Stimulated activated CD4-positive, alpha-beta T cell treated with anti-CD3 and anti-CD28 coated beads, Interleukin-12 subunit alpha, Interleukin-12 subunit beta, amount 100 ng/mL, for 48 hours (primary cell): ENCODE measurements around the gene ROBO3.
A peak's percentile ranks its signal among the peaks of the same experiment; 100 is the strongest.

Experiments
- DNase-seq, 3 donors: peaks; one replicate each; pipeline ENCODE4 v3.0.0-alpha.2; 2020; ENCODE audit warnings: low read depth in 2 of 3, low spot score in 1 of 3

Gene ROBO3

DNA sequence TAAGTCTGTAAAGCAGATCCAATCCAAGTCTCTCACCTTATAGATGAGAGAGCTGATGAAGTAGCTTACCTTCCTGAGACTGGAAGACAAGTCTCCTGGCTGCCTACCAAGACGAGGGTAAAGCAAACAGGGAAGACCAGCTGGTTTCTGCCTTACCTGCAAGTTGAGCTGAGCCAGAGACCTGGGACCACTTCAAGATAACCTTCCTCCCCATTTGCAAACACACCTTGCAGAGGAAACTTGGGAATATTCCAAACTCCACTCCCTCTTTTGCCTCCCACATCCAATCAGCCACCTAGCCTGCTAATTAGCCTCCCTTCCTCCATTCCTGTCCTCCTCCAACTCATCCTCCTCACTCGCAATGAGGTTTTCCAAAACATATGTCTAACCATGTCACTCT is 23.4 kb upstream of the ROBO3 start:
- no peak for DNase-seq

GRCh38 chr11:124842305-124842704 is 22.9 kb upstream of the ROBO3 start:
- DNase-seq: no peak

DNA sequence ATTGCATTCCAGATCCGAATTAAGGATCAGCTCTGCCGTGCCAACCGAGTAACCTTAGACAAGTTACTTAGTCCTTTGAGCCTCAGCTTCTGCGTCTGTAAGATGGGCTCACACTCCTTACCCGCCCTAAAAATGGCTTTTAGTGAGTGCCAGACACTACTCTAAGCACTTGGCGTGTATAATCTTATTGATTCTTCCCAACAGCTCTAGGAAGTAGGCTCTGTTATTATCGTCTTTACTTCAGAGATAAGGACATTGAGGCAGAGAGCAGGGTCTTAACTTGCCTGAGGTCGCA is 21.7 kb upstream of the ROBO3 start:
- DNase-seq: no peak

DNA sequence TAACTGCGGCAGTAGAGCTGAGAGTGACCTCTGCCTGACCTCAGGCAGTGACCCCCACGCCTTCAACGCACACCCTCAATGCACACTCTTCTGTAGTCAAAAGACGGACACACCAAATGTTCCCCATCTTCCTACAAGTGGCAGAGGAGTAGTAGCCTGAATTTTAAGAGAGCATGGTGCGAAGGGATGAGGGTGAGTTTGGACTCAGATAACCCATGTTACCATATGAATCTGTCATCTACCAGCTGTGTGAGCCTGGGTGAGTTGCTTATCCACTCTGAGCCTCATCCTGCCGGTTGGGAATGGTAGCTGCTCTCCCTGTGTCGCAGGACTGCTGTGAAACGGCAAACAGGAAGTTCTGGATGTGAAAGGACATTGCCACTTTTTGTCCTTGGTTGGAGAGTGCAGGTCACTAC is 20.6 kb upstream of the ROBO3 start:
- no peak for DNase-seq

GRCh38 chr11:124846070-124846673 is 19.1 kb upstream of the ROBO3 start:
- no peak for DNase-seq

DNA sequence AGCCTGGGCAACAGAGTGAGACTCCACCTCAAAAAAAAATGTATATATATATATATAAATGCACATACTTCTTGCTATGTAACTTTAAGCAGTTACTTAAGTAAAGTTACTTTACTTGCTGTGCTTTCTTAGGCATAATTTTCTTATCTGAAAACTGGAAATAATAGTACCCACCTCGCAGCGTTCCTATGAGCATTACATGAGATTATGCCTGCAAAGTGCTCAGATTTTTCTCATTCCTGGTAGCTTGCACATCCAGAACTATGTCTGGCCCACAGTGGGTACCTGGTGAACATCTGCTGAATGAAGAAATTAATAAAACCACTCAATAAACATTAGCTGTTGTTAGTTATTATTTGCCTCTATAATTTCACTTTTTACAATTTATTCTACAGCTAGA is 6.1 kb upstream of the ROBO3 start:
- DNase-seq: no peak

DNA sequence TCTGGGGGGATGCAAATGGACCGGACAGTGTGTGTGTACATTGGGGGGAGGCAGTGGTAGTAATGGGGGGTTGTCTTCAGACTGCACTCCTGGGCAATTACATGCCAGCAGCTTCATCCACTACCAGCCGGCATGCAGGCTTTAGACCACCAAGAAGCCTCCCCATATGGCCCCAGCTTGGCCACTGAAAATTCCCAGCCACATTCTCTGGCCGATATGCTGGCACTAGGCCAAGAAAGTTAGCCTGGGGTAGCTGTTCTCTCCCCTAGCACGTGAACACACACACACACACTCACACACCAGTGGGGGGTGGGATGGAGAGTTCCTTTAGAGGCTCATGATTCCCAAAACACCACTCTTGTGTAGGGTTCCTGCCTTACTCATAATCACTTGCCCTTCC is 3.6 kb upstream of the ROBO3 start:
- DNase-seq: no peak

DNA sequence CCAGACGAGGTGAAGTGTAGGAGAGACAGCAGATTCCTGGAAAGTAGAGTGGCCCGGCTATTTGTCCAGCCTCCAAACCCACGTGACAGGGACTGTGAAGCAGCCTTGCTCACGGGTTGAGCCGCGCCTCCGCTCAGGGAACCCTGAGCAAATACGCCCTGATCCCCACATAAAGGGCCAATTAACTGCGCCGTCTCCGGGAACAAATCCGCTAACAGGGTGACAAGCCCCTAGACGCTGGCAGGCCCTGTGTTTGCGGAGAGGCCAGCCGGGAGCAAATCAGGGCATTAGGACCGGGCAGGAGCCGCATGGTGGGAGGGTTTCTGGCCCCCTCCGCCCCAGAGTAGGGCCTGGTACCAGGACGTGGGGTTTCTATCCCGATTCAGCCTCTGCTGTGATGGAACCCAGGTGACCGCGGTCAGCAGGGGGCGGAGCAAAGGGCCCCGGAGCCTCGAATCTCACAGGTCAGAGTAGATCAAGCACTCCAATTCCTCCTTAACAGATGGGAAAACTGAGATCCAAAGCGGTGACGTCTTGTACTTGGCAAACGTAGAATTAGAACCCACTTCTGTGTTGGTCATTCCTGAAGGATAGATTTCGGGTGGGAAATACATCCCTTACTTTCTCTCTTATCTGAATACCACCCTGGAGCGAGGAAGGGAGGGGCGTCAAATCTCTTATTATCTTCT is 2.0 kb upstream of the ROBO3 start:
- no peak for DNase-seq

- no peak for DNase-seq
Observed at GRCh38 chr11:124863826-124864165, 1.4 kb upstream of the ROBO3 start.

GRCh38 chr11:124864176-124864891 is 898 bp upstream of the ROBO3 start:
- no peak for DNase-seq

DNA sequence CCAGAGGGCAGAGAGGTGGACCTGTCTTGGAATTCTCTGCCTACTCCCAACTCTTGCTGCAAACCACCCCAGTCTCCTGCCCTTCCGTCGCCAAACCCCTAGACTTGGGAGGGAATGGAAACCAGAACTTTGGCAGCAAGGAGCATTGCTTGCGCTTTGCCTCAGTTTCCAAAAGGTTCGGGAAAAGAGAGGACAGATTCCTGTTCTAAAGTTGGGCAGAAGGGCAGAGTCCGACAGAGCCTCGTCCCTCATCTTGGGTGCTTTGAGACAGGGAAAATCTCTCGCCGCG is 396 bp upstream of the ROBO3 start:
- no peak for DNase-seq

GRCh38 chr11:124865902-124866851 is 945 bp downstream of the ROBO3 start:
- DNase-seq: peak in 2 of 3 donors; percentile 51 to 57

DNA sequence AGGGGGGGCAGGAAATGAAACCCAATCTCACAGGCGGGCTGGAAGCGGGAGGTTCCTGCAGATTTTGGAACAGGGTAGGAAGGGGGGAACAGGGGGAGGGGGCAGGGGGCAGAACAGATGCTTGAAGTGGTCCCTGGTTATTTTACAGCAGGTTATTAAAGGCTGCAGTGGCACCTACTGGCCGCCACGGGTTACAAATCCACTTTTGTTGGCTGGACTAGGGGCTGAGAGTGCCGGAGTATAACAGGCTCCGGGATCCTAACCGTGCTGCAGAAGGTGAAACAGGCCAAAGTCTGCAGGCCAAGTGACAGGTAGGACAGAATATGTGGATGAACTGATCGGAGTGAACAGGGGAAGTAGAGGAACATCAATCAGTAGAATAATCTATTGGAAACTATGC is 2.5 kb downstream of the ROBO3 start:
- no peak for DNase-seq

GRCh38 chr11:124868331-124869274 is 3.4 kb downstream of the ROBO3 start:
- DNase-seq: no peak

DNA sequence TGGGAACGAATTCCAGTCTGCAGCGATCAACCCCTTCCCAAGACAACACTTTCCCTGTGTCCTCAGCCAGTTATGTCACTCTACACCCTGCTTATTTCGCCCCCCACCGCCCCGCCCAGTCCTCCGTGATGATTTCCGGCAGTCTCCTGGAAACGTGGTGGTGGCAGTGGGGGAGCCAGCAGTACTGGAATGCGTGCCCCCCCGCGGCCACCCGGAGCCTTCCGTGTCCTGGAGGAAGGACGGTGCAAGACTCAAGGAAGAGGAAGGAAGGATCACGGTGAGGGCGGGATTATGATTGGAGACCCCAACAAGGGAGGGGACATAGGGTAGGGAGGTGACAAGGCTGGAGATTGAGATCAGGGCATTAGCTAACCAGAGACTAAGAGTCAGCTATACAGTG is 4.1 kb downstream of the ROBO3 start:
- no peak for DNase-seq

DNA sequence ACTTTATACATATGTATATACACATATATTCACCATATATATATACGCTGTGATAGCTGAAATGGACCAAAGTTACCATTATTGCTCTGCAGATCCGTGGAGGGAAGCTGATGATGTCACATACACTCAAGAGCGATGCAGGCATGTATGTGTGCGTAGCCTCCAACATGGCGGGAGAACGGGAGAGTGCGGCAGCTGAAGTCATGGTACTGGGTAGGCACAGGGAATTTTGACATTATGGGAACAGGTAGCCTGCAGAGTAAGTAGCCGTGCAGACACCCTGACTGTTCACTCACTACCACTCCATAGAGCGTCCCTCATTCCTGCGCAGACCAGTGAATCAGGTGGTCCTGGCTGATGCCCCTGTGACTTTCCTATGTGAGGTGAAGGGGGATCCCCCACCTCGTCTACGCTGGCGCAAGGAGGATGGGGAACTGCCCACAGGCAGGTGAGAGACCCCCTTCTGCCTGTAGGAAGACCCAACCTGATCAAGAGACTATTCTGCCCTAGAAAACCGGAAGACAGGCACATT is 4.7 kb downstream of the ROBO3 start:
- no peak for DNase-seq

- DNase-seq: no peak
Observed at GRCh38 chr11:124870430-124870829, 5.2 kb downstream of the ROBO3 start.

DNA sequence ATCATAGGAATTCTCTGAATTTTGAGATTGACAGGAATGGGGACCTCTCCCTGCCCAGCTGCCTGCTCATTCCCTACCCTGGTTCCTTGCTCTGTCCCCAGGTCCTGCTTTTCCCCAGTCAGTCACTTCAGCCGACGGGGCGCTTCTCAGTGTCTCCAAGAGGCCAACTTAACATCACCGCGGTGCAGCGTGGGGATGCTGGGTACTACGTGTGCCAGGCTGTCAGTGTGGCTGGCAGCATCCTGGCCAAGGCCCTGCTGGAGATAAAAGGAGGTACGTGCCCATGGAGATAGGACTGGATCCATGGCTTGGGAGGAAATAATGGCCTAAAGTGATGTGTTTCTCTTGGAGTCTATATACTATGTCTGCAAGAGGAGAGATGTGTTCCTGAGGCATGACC is 7.0 kb downstream of the ROBO3 start:
- DNase-seq: no peak

DNA sequence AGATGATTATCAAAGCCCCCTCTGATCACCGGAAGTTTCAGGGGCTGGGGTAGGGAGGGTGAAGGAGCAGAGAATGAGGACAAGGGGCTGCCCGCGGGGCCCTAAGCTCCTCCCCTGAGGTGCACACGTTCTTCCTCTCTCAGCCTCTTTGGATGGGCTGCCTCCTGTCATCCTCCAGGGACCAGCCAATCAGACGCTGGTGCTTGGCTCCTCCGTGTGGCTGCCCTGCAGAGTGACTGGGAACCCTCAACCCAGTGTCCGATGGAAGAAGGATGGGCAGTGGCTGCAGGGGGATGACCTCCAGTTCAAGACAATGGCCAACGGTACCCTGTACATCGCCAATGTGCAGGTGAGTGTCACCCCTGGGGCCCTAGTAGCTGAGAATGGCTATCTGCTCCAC is 7.5 kb downstream of the ROBO3 start:
- no peak for DNase-seq

- DNase-seq: no peak
Observed at GRCh38 chr11:124873951-124874350, 8.7 kb downstream of the ROBO3 start.
